HCT116 (cell line): ENCODE results near the gene POLRMT. TPM values are rescaled to one million over a fixed set of nuclear protein-coding genes. Genes with fewer than 3 reads are reported as not detected.

ENCODE experiments used
- ATAC-seq: fragments of 200-7000 bp; cut with Tn5 transposase; 2 replicates; pipeline ENCODE4 v1.9.1; 2020; ENCODE audit warnings: mild to moderate bottlenecking, moderate library complexity
- BruUV-seq: library from RNA; stranded (reverse); fragments of 400-500 nt; replicated peaks from 2 replicates; lab custom pipeline; 2021; lab: Mats Ljungman, UMichigan
- CTCF ChIA-PET: fragments of 300-600 bp; sonication (Branson Sonifier 250); formaldehyde crosslinking; loops from one replicate; lab custom pipeline; 2021; ENCODE audit warnings: antibody characterized with exemption; lab: Charles Lee
- POLR2A ChIA-PET: fragments of 300-600, 350-600 bp; sonication (Branson Sonifier 250); formaldehyde crosslinking; loops from one replicate; lab custom pipeline; 2021; ENCODE audit warnings: antibody characterized with exemption; lab: Charles Lee
- RAD21 ChIA-PET, 2 experiments: fragments of 300-600 bp; sonication (Branson Sonifier 250); formaldehyde crosslinking; loops; one replicate each; lab custom pipeline; 2023; ENCODE audit warnings: low total read pairs in 2 of 2; ENCODE audit not compliant: uncharacterized antibody in 2 of 2, unreplicated experiment in 2 of 2, low non-redundant PET in 1 of 2; lab: Charles Lee
- DNase-seq: peaks from one replicate; pipeline ENCODE4 v3.0.0-alpha.2; 2010; ENCODE audit warnings: low read depth, low spot score
- H2AFZ ChIP-seq: fragments of 200-600 bp; shearing (Covaris generic), sonication (generic); 2 replicates; pipeline ENCODE4 v1.6.1; 2017; ENCODE audit warnings: low read depth, mixed run types, mixed read lengths, antibody characterized with exemption, low read length; ENCODE audit not compliant: poor library complexity, severe bottlenecking
- H3K27ac ChIP-seq: 2 replicates; pipeline ENCODE4 v1.5.1; 2012; ENCODE audit warnings: low read depth, low read length
- H3K27me3 ChIP-seq: fragments of 200-600 bp; sonication (generic); 2 replicates; pipeline ENCODE4 v1.6.1; 2016; ENCODE audit warnings: mixed run types, low read length, mixed read lengths; ENCODE audit not compliant: insufficient read depth
- H3K36me3 ChIP-seq, 2 experiments: fragments of 200-500 bp in 1 of 2; fragments of 200-600 bp in 1 of 2; sonication (Bioruptor generic) in 1 of 2; sonication (generic) in 1 of 2; 2 replicates each; pipeline versions ENCODE4 v1.5.1 to v1.6.1; 2014 to 2016; ENCODE audit warnings: low read length in 2 of 2, inconsistent platforms in 1 of 2, mixed read lengths in 1 of 2, mixed run types in 1 of 2; ENCODE audit not compliant: insufficient read depth in 2 of 2, control insufficient read depth in 1 of 2
- H3K4me1 ChIP-seq, 2 experiments: fragments of 200-600 bp in 1 of 2; sonication (generic) in 1 of 2; 2 replicates each; pipeline versions ENCODE4 v1.5.1 to v1.6.1; 2012 to 2017; ENCODE audit warnings: low read length in 2 of 2, inconsistent platforms in 1 of 2, mild to moderate bottlenecking in 1 of 2, mixed read lengths in 1 of 2, mixed run types in 1 of 2, moderate library complexity in 1 of 2; ENCODE audit not compliant: insufficient read depth in 2 of 2, control insufficient read depth in 1 of 2
- H3K4me2 ChIP-seq: fragments of 200-600 bp; sonication (generic); 2 replicates; pipeline ENCODE4 v1.6.1; 2017; ENCODE audit warnings: mixed run types, low read length, mixed read lengths
- H3K4me3 ChIP-seq, 2 experiments: fragments of 200-600 bp in 1 of 2; sonication (generic) in 1 of 2; replicated peaks in 1 of 2; 2 replicates each; pipeline ENCODE4 v1.5.1; 2011 to 2016; ENCODE audit warnings: low read length in 2 of 2, control low read depth in 1 of 2, low read depth in 1 of 2, mild to moderate bottlenecking in 1 of 2, mixed read lengths in 1 of 2, mixed run types in 1 of 2
- H3K79me2 ChIP-seq: fragments of 200-600 bp; sonication (generic); 2 replicates; pipeline ENCODE4 v1.6.1; 2017; ENCODE audit warnings: mild to moderate bottlenecking, mixed run types, low read length, moderate library complexity, mixed read lengths; ENCODE audit not compliant: insufficient read depth
- H3K9ac ChIP-seq: fragments of 200-600 bp; sonication (generic); 2 replicates; pipeline ENCODE4 v1.6.1; 2016; ENCODE audit warnings: low read length, mixed read lengths
- H3K9me2 ChIP-seq: fragments of 200-600 bp; sonication (generic), shearing (Covaris generic); 2 replicates; pipeline ENCODE4 v1.6.1; 2017; ENCODE audit warnings: mixed run types, mild to moderate bottlenecking, moderate library complexity; ENCODE audit not compliant: insufficient read depth
- H3K9me3 ChIP-seq, 2 experiments: fragments of 200-500 bp in 1 of 2; fragments of 200-600 bp in 1 of 2; sonication (Bioruptor generic) in 1 of 2; sonication (generic) in 1 of 2; 2 replicates each; pipeline ENCODE4 v1.6.1; 2014 to 2017; ENCODE audit warnings: low read length in 2 of 2, mixed read lengths in 2 of 2, inconsistent platforms in 1 of 2, low read depth in 1 of 2, mild to moderate bottlenecking in 1 of 2, mixed run types in 1 of 2, moderate library complexity in 1 of 2; ENCODE audit not compliant: control insufficient read depth in 1 of 2, insufficient read depth in 1 of 2
- H4K20me1 ChIP-seq: fragments of 200-600 bp; sonication (generic), shearing (Covaris generic); 2 replicates; pipeline ENCODE4 v1.6.1; 2017; ENCODE audit warnings: mixed run types, mild to moderate bottlenecking, moderate library complexity; ENCODE audit not compliant: insufficient read depth
- ATF3 ChIP-seq: IDR thresholded peaks from 2 replicates; pipeline ENCODE4 v1.6.1; 2012
- CTCF ChIP-seq, 3 experiments: fragments of 200-600 bp in 1 of 3; sonication (generic) in 1 of 3; IDR thresholded peaks in 2 of 3; conservative IDR thresholded peaks in 1 of 3; 2 replicates each; pipeline ENCODE4 v1.5.1; 2012 to 2017; ENCODE audit warnings: low read depth in 2 of 3, low read length in 2 of 3, antibody characterized with exemption in 1 of 3, borderline replicate concordance in 1 of 3, control low read depth in 1 of 3, mild to moderate bottlenecking in 1 of 3, mixed read lengths in 1 of 3, mixed run types in 1 of 3, moderate library complexity in 1 of 3; ENCODE audit not compliant: insufficient read depth in 1 of 3
- EZH2 ChIP-seq: fragments of 200-600 bp; sonication (generic); IDR thresholded peaks from 2 replicates; pipeline ENCODE4 v1.6.1; 2017; ENCODE audit warnings: antibody characterized with exemption, mixed run types
- FOSL1 ChIP-seq: IDR thresholded peaks from 2 replicates; pipeline ENCODE4 v1.6.1; 2012; ENCODE audit warnings: low read depth
- MAX ChIP-seq: IDR thresholded peaks from 2 replicates; pipeline ENCODE4 v1.6.1; 2012
- YY1 ChIP-seq: IDR thresholded peaks from 2 replicates; pipeline ENCODE4 v1.6.1; 2011; ENCODE audit warnings: low read length, low read depth, moderate library complexity, mild to moderate bottlenecking; ENCODE audit not compliant: insufficient replicate concordance; ENCODE audit errors: extremely low read depth
- ZBTB33 ChIP-seq: IDR thresholded peaks from 2 replicates; pipeline ENCODE4 v1.6.1; 2011; ENCODE audit warnings: mild to moderate bottlenecking, low read length, moderate library complexity; ENCODE audit not compliant: insufficient replicate concordance; ENCODE audit errors: extremely low read depth
- intact Hi-C: fragments of 100-400 bp; cut with micrococcal nuclease; formaldehyde crosslinking; loops from 2 replicates; pipeline ENCODE4 v1.10.0; 2022
- total RNA-seq: library from RNA; stranded (reverse); gene quantifications from one replicate; pipeline ENCODE4 v1.2.1, GENCODE V29; 2021; ENCODE audit not compliant: unreplicated experiment

Gene POLRMT
- total RNA-seq, 1 experiment from 2014 or later = 138 TPM

- Histone ChIP-seq H3K9ac (no peak overlapping the region), H3K4me3 (no peak overlapping the region), H3K4me2 (no peak overlapping the region), H3K9me3 (no peaks in the 10 kb centered on the region), H3K27ac (no peak overlapping the region), H2AFZ (no peak overlapping the region), H3K27me3 (no peaks in the 10 kb centered on the region), H4K20me1 (no peaks in the 10 kb centered on the region), H3K9me2 (no peaks in the 10 kb centered on the region), H3K4me1 (no peaks in the 10 kb centered on the region), H3K36me3 (peaks cover 0 to 26% of the 10 kb centered on the region in 2 experiments; a peak in 2 of 4 replicates), H3K79me2 (no peaks in the 10 kb centered on the region)
- CTCF ChIA-PET = no interaction called here
- intact Hi-C loops = no loop called here
- BruUV-seq = no TSS peak
- TF ChIP-seq CTCF (IDR thresholded peaks at IDR 0.05 in 2 of 3, conservative IDR thresholded peaks at IDR 0.05 in 1 of 3; ENCODE audit: borderline replicate concordance in 1 of 3, insufficient read depth in 1 of 3, low read depth in 2 of 3, low read length in 2 of 3) (no peak), MAX (no peak), ATF3 (no peak), EZH2 (no peak), ZBTB33 (no peak), FOSL1 (no peak), YY1 (no peak)
- POLR2A ChIA-PET = no interaction called here
- ATAC-seq = no peak; the same call in 1 of the 2 replicates
- RAD21 ChIA-PET = no interaction called here
- no peak for DNase-seq
Measured at GRCh38 chr19:615619-616018, 17.7 kb downstream of the POLRMT start.
